Measurements from ENCODE around the gene HINFP. TPM values are rescaled to one million over a fixed set of nuclear protein-coding genes. Genes with fewer than 3 reads are reported as not detected.

HINFP gene
- total and polyA plus RNA-seq, 11 donors = 9.4 to 16.3 (median 12.8) TPM

- 72 to 83% (median 79%) methylated on average over 6 of the region's 6 CpGs for WGBS, 4 donors
- intact Hi-C loops (cut with DNase I) = loop anchor here in 6 of 10 donors (2.0 to 10.0 kb wide), 7 partner anchors 45 to 330 kb away; partner anchors contain the start of genes MCAM (in 1 of the 6) and RNF26 (in 1 of the 6)
- Histone ChIP-seq H3K27me3 (peaks cover 0 to 47% (median 0%) of the 10 kb centered on the region in 9 donors), H3K27ac (no peak overlapping the region), H3K4me3 (no peak overlapping the region), H3K36me3 (no peaks in the 10 kb centered on the region), H3K9me3 (no peaks in the 10 kb centered on the region), H3K4me1 (peaks cover 0 to 23% (median 7%) of the 10 kb centered on the region in 12 donors)
- no peak for ATAC-seq
- TF ChIP-seq, protein P1, sequence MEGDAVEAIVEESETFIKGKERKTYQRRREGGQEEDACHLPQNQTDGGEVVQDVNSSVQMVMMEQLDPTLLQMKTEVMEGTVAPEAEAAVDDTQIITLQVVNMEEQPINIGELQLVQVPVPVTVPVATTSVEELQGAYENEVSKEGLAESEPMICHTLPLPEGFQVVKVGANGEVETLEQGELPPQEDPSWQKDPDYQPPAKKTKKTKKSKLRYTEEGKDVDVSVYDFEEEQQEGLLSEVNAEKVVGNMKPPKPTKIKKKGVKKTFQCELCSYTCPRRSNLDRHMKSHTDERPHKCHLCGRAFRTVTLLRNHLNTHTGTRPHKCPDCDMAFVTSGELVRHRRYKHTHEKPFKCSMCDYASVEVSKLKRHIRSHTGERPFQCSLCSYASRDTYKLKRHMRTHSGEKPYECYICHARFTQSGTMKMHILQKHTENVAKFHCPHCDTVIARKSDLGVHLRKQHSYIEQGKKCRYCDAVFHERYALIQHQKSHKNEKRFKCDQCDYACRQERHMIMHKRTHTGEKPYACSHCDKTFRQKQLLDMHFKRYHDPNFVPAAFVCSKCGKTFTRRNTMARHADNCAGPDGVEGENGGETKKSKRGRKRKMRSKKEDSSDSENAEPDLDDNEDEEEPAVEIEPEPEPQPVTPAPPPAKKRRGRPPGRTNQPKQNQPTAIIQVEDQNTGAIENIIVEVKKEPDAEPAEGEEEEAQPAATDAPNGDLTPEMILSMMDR (IDR thresholded peaks at IDR 0.05) = no peak
- TF ChIP-seq POLR2A (IDR thresholded peaks at IDR 0.05) = no peak
- no peak for DNase-seq
Measured at GRCh38 chr11:119147604-119148333, 26.4 kb downstream of the HINFP start.

DNA sequence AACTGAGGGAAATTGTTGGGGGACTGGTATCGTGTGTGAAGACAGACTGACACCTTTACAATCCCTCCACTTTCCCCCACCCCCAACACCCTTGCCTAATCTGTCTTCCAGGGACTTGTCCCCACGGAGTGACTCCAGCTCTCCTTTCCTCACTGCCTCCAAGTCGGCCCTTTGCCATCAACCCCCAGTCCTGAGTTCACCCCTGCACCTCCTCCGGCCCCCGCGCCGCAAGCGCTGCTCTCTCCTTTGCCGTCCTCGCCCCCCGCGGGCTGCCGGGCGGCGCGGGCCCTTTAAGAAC is 27.3 kb downstream of the HINFP start:
- Histone ChIP-seq H3K9me3 (no peaks in the 10 kb centered on the region), H3K27ac (peak overlapping the region in 1 of 12 donors; percentile 29), H3K27me3 (peaks cover 0 to 47% (median 0%) of the 10 kb centered on the region in 9 donors), H3K4me1 (peaks cover 0 to 23% (median 7%) of the 10 kb centered on the region in 12 donors), H3K36me3 (no peaks in the 10 kb centered on the region), H3K4me3 (peak overlapping the region; percentile 46 to 83 (median 63))
- no peak for DNase-seq
- no peak for TF ChIP-seq POLR2A (IDR thresholded peaks at IDR 0.05)
- TF ChIP-seq, protein P1 (IDR thresholded peaks at IDR 0.05) = no peak
- intact Hi-C loops (cut with DNase I) = loop anchor here in 6 of 10 donors (5.0 to 10.0 kb wide), 6 partner anchors 44 to 329 kb away; partner anchors contain the start of genes MCAM (in 1 of the 6) and RNF26 (in 1 of the 6)
- ATAC-seq = no peak
- 1 to 3% (median 2%) methylated on average over 15 to 16 of the region's 16 CpGs for WGBS, 4 donors

DNA sequence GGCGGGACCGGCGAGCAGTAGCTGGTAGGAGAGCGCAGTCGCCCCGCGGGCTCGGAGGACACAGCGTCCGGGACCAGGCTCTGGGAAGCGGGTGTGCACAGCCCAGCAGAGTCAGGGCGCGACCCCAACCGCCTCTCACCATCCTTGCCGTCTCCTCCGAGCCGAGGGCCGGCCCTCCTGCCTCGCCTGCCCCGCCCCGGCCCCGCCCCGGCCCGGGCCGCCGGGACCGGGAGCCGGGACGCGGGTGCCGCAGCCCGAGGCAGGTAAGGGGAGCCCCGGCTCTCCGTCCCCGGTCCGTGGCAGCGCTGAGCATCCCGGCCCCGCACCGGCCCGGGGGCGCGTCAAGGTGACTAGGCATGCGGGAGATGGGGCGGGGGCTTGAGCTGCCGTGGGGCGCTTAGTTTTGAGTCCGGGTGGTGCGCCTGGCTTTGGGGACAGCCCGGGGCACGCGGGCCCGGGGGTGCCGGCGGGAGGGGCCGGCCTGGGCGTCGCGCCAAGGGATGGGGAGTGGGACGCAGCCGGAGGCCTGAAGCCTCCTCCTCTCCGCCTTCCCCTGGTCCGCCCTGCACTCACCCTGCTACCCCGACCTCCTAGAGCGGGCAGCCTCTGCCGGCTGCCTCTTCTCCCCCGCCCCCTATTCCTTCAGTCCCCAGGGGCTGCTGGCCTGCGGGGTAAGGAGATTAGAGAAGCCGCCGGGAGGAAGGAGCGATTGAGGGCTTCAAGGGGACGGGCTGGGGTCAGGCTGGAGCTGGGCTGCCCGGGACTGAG is 27.8 kb downstream of the HINFP start, which contains the start of gene ABCG4:
Gene ABCG4, plus strand, starts transcription at position 35 of the 768 bp plus-strand sequence. CDS start 914 bp downstream, outside the sequence.
- peaks cover 0 to 23% (median 7%) of the 10 kb centered on the region in 12 donors for H3K4me1 ChIP-seq
- H3K36me3 ChIP-seq = no peaks in the 10 kb centered on the region
- no peak for TF ChIP-seq POLR2A (IDR thresholded peaks at IDR 0.05)
- TF ChIP-seq, protein P1 (IDR thresholded peaks at IDR 0.05) = no peak
- H3K9me3 ChIP-seq = no peaks in the 10 kb centered on the region
- H3K27me3 ChIP-seq = peaks cover 0 to 47% (median 0%) of the 10 kb centered on the region in 9 donors
- H3K27ac ChIP-seq = peak within 1 kb of the TSS in 1 of 12 donors; percentile 29
- DNase-seq (peak in 2 of 5 donors; percentile 39 to 76), ATAC-seq (peak in 3 of 4 donors; percentile 42 to 62 (median 53))
- intact Hi-C loops (cut with DNase I) = loop anchor here in 6 of 10 donors (5.0 to 10.0 kb wide), 6 partner anchors 43 to 328 kb away; partner anchors contain the start of genes MCAM (in 1 of the 6) and RNF26 (in 1 of the 6)
- WGBS, 4 donors = 1% methylated on average over 44 to 73 of the region's 73 CpGs
- H3K4me3 ChIP-seq = peak within 1 kb of the TSS; percentile 46 to 83 (median 63)
